ENCODE data around the gene XRCC5. TPM values are rescaled to one million over a fixed set of nuclear protein-coding genes. Genes with fewer than 3 reads are reported as not detected.

Gene XRCC5
- total RNA-seq, 4 donors from 2014 or later = 107 to 132 (median 116) TPM

- TF ChIP-seq CTCF (IDR thresholded peaks at IDR 0.05) = no peak
- no peak overlapping the region for H3K4me3 ChIP-seq (ENCODE audit: low read depth, poor library complexity, severe bottlenecking)
- WGBS, 2 donors = 95 to 100% methylated on average over 4 of the region's 4 CpGs
- intact Hi-C loops (cut with DNase I; ENCODE audit: low total_unique reads) = no loop called here
- no peak for DNase-seq (ENCODE audit: low spot score in 2 of 2)
Observed at GRCh38 chr2:216233281-216233995, 124.3 kb downstream of the XRCC5 start.

- DNase-seq (ENCODE audit: low spot score in 2 of 2) = no peak
- H3K4me3 ChIP-seq (ENCODE audit: low read depth, poor library complexity, severe bottlenecking) = no peak overlapping the region
- 97 to 100% methylated on average over 3 of the region's 3 CpGs for WGBS, 2 donors
- intact Hi-C loops (cut with DNase I; ENCODE audit: low total_unique reads) = no loop called here
- TF ChIP-seq POLR2A (IDR thresholded peaks at IDR 0.05) = no peak
- no peak for TF ChIP-seq CTCF (IDR thresholded peaks at IDR 0.05)
Observed at GRCh38 chr2:216234106-216234505, 125.0 kb downstream of the XRCC5 start.

- no peak for DNase-seq (ENCODE audit: low spot score in 2 of 2)
- TF ChIP-seq CTCF (IDR thresholded peaks at IDR 0.05) (no peak), POLR2A (IDR thresholded peaks at IDR 0.05) (no peak)
- WGBS, 2 donors = 88 to 94% methylated on average over 2 of the region's 2 CpGs
- H3K4me3 ChIP-seq (ENCODE audit: low read depth, poor library complexity, severe bottlenecking) = no peak overlapping the region
- intact Hi-C loops (cut with DNase I; ENCODE audit: low total_unique reads) = no loop called here
Observed at GRCh38 chr2:216235462-216235861, 126.3 kb downstream of the XRCC5 start.

- WGBS, 2 donors = 92 to 96% methylated on average over 1 of the region's 1 CpG
- no peak overlapping the region for H3K4me3 ChIP-seq (ENCODE audit: low read depth, poor library complexity, severe bottlenecking)
- intact Hi-C loops (cut with DNase I; ENCODE audit: low total_unique reads) = no loop called here
- no peak for TF ChIP-seq POLR2A (IDR thresholded peaks at IDR 0.05)
- no peak for TF ChIP-seq CTCF (IDR thresholded peaks at IDR 0.05)
- no peak for DNase-seq (ENCODE audit: low spot score in 2 of 2)
Observed at GRCh38 chr2:216235896-216236295, 126.7 kb downstream of the XRCC5 start.

GRCh38 chr2:216236486-216236885, 127.3 kb downstream of the XRCC5 start:
- TF ChIP-seq CTCF (IDR thresholded peaks at IDR 0.05) (no peak), POLR2A (IDR thresholded peaks at IDR 0.05) (no peak)
- intact Hi-C loops (cut with DNase I; ENCODE audit: low total_unique reads) = no loop called here
- DNase-seq (ENCODE audit: low spot score in 2 of 2) = no peak

GRCh38 chr2:216242365-216242764, 133.2 kb downstream of the XRCC5 start:
- intact Hi-C loops (cut with DNase I; ENCODE audit: low total_unique reads) = no loop called here
- 79 to 88% methylated on average over 6 of the region's 6 CpGs for WGBS, 2 donors
- peak in 1 of 2 donors; percentile 15 for DNase-seq (ENCODE audit: low spot score in 2 of 2)

More at GRCh38 chr2:216236486-216236885, 127.3 kb downstream of the XRCC5 start:
- no peak overlapping the region for H3K4me3 ChIP-seq (ENCODE audit: low read depth, poor library complexity, severe bottlenecking)
- WGBS, 2 donors = 0 to 88% methylated on average over 1 of the region's 1 CpG

More at GRCh38 chr2:216242365-216242764, 133.2 kb downstream of the XRCC5 start:
- no peak overlapping the region for H3K4me3 ChIP-seq (ENCODE audit: low read depth, poor library complexity, severe bottlenecking)
- no peak for TF ChIP-seq POLR2A (IDR thresholded peaks at IDR 0.05)
- TF ChIP-seq CTCF (IDR thresholded peaks at IDR 0.05) = no peak
